ENCODE data around the gene BCAP31.
"Not testable (repeated sequence)": the region's sequence is repeated elsewhere in the genome, so short reads cannot be mapped to it uniquely, and the experiment has no call there.

BCAP31 gene

GRCh38 chrX:153733651-153734240 is 9.6 kb upstream of the BCAP31 start:
- no peak for DNase-seq

GRCh38 chrX:153732401-153732800 is 8.2 kb upstream of the BCAP31 start:
- no peak for DNase-seq

- no peak for DNase-seq
Observed at GRCh38 chrX:153731845-153732215, 7.6 kb upstream of the BCAP31 start.

- DNase-seq, result no peak
Observed at GRCh38 chrX:153731117-153731844, 7.1 kb upstream of the BCAP31 start.

- DNase-seq, result not testable (repeated sequence)
Observed at GRCh38 chrX:153730115-153730514, 5.9 kb upstream of the BCAP31 start.

- no peak for DNase-seq
Observed at GRCh38 chrX:153728951-153729631, 4.9 kb upstream of the BCAP31 start.

GRCh38 chrX:153728095-153728494 is 3.9 kb upstream of the BCAP31 start:
- no peak for DNase-seq

GRCh38 chrX:153727123-153727931 is 3.1 kb upstream of the BCAP31 start:
- DNase-seq, result no peak

GRCh38 chrX:153726286-153727122 is 2.3 kb upstream of the BCAP31 start:
- DNase-seq, result no peak

GRCh38 chrX:153725832-153726285 is 1.7 kb upstream of the BCAP31 start:
- no peak for DNase-seq

- no peak for DNase-seq
Observed at GRCh38 chrX:153725039-153725831, 1.0 kb upstream of the BCAP31 start.

GRCh38 chrX:153723351-153724251 is 586 bp downstream of the BCAP31 start:
- DNase-seq, result peak; percentile 64

GRCh38 chrX:153722704-153723350 is 1.4 kb downstream of the BCAP31 start:
- DNase-seq, result no peak

GRCh38 chrX:153719701-153720100 is 4.5 kb downstream of the BCAP31 start:
- no peak for DNase-seq

- no peak for DNase-seq
Observed at GRCh38 chrX:153719238-153719637, 4.9 kb downstream of the BCAP31 start.

- DNase-seq, result no peak
Observed at GRCh38 chrX:153717445-153717844, 6.7 kb downstream of the BCAP31 start.

GRCh38 chrX:153714256-153714655 is 9.9 kb downstream of the BCAP31 start:
- no peak for DNase-seq

- no peak for DNase-seq
Observed at GRCh38 chrX:153709726-153710674, 14.2 kb downstream of the BCAP31 start.
